K562 (cell line): ENCODE measurements around the gene VASH1. TPM values are rescaled to one million over a fixed set of nuclear protein-coding genes. Genes with fewer than 3 reads are reported as not detected.

Experiments used
- ATAC-seq: fragments of 200-7000 bp; cut with Tn5 transposase; 3 replicates; pipeline ENCODE4 v1.9.1; 2020; ENCODE audit warnings: moderate library complexity
- BruUV-seq: library from RNA; stranded (reverse); fragments of 400-500 nt; replicated peaks from 2 replicates; lab custom pipeline; 2021; lab: Mats Ljungman, UMichigan
- CTCF ChIA-PET: fragments of 300-600 bp; formaldehyde crosslinking; extraction: SDS; loops from one replicate; lab custom pipeline; 2021; ENCODE audit warnings: low intra/inter-chr PET ratio; lab: Yijun Ruan, JAX
- POLR2A ChIA-PET: fragments of 300-600, 350-650 bp; sonication (Branson Sonifier 250); formaldehyde crosslinking; extraction: SDS; loops from one replicate; lab custom pipeline; 2021; ENCODE audit warnings: antibody characterized with exemption, inconsistent platforms; lab: Yijun Ruan, JAX
- DNase-seq, 4 experiments: peaks; one replicate each; pipeline versions ENCODE4 v3.0.0 to v3.0.0-alpha.2; 2011 to 2018; ENCODE audit warnings: low spot score in 3 of 4, mixed read lengths in 3 of 4; ENCODE audit errors: extremely low read depth in 1 of 4
- FAIRE-seq: peaks from 2 replicates; lab custom pipeline; 2011; peaks lifted over from hg19 to GRCh38; lab: Jason Lieb, UNC
- H2AFZ ChIP-seq: 2 replicates; pipeline ENCODE4 v1.6.0; 2011; ENCODE audit warnings: low read depth, low read length, control low read depth, inconsistent platforms
- H3K27ac ChIP-seq: fragments of 200-600 bp; 3 replicates; pipeline ENCODE4 v1.8.0; 2011; ENCODE audit warnings: low read depth, mild to moderate bottlenecking, control low read depth, inconsistent platforms, low read length, moderate library complexity, mixed read lengths; ENCODE audit errors: extremely low read depth
- H3K27me3 ChIP-seq, 2 experiments: fragments of 300-600 bp in 1 of 2; 2 replicates in 1 of 2; 3 replicates in 1 of 2; pipeline versions ENCODE4 v1.6.0 to v1.8.0; 2011; ENCODE audit warnings: inconsistent platforms in 2 of 2, low read length in 2 of 2, mild to moderate bottlenecking in 1 of 2, mixed read lengths in 1 of 2, moderate library complexity in 1 of 2; ENCODE audit not compliant: control insufficient read depth in 2 of 2, insufficient read depth in 2 of 2
- H3K36me3 ChIP-seq: fragments of 300-600 bp; 3 replicates; pipeline ENCODE4 v1.8.0; 2011; ENCODE audit warnings: mild to moderate bottlenecking, low read length, inconsistent platforms; ENCODE audit not compliant: control insufficient read depth, insufficient read depth
- H3K4me1 ChIP-seq, 2 experiments: fragments of 200-600 bp in 1 of 2; replicated peaks in 1 of 2; 2 replicates in 1 of 2; 3 replicates in 1 of 2; pipeline versions ENCODE4 v1.5.1 to v1.8.0; 2011; ENCODE audit warnings: inconsistent platforms in 2 of 2, low read length in 2 of 2, mild to moderate bottlenecking in 1 of 2, mixed read lengths in 1 of 2, moderate library complexity in 1 of 2; ENCODE audit not compliant: control insufficient read depth in 2 of 2, insufficient read depth in 2 of 2
- H3K4me2 ChIP-seq: 2 replicates; pipeline ENCODE4 v1.6.1; 2011; ENCODE audit warnings: low read length, control low read depth, inconsistent platforms, mixed read lengths; ENCODE audit not compliant: insufficient read depth
- H3K4me3 ChIP-seq: fragments of 200-600 bp; sonication (generic), shearing (Covaris generic); 2 replicates; pipeline ENCODE4 v1.5.1; 2016; ENCODE audit warnings: control low read depth, inconsistent platforms
- H3K79me2 ChIP-seq: fragments of 200-600 bp; 3 replicates; pipeline ENCODE4 v1.8.0; 2011; ENCODE audit warnings: low read length, inconsistent platforms; ENCODE audit not compliant: control insufficient read depth, insufficient read depth
- H3K9ac ChIP-seq, 2 experiments: 2 replicates each; pipeline versions ENCODE4 v1.6.0 to v1.6.1; 2011; ENCODE audit warnings: low read depth in 2 of 2, low read length in 2 of 2, control low read depth in 1 of 2, inconsistent platforms in 1 of 2, mild to moderate bottlenecking in 1 of 2, mixed read lengths in 1 of 2; ENCODE audit not compliant: insufficient read depth in 1 of 2
- H3K9me1 ChIP-seq: one replicate; pipeline ENCODE4 v1.6.0; 2011; ENCODE audit warnings: inconsistent platforms, mild to moderate bottlenecking, low read length, moderate library complexity; ENCODE audit not compliant: control insufficient read depth, insufficient read depth
- H3K9me3 ChIP-seq: replicated peaks from 2 replicates; pipeline ENCODE4 v1.5.1; 2011; ENCODE audit warnings: low read depth, low read length, inconsistent platforms; ENCODE audit not compliant: control insufficient read depth, insufficient read depth
- H4K20me1 ChIP-seq: replicated peaks from 2 replicates; pipeline ENCODE4 v1.6.1; 2011; ENCODE audit warnings: low read length, inconsistent platforms, mixed read lengths; ENCODE audit not compliant: control insufficient read depth, insufficient read depth
- ARID1B ChIP-seq: fragments of 450-650 bp; IDR thresholded peaks from 2 replicates; pipeline ENCODE4 v1.6.1; 2016; ENCODE audit warnings: antibody characterized with exemption, mild to moderate bottlenecking, inconsistent platforms
- CEBPG ChIP-seq, 3 experiments: fragments of 200-800 bp in 1 of 3; sonication (Bioruptor generic) in 1 of 3; sonication (generic) in 1 of 3; formaldehyde crosslinking in 1 of 3; IDR thresholded peaks in 2 of 3; conservative IDR thresholded peaks in 1 of 3; 2 replicates each; pipeline versions ENCODE4 v1.6.1 to v1.8.0; 2016 to 2022; ENCODE audit warnings: missing compliant biosample characterization in 2 of 3, missing genetic modification characterization in 2 of 3, mild to moderate bottlenecking in 1 of 3, missing genetic modification reagents in 1 of 3
- CGGBP1 ChIP-seq: fragments of 250-450 bp; sonication (Bioruptor Pico); IDR thresholded peaks from 2 replicates; pipeline ENCODE4 v1.9.0; 2021; ENCODE audit warnings: mild to moderate bottlenecking
- CREB3L1 ChIP-seq: fragments of 450-650 bp; IDR thresholded peaks from 2 replicates; pipeline ENCODE4 v1.6.1; 2014; ENCODE audit warnings: low read depth, mild to moderate bottlenecking, moderate library complexity, borderline replicate concordance
- HEY1 ChIP-seq: fragments of 250-450 bp; sonication (Bioruptor Pico); IDR thresholded peaks from 2 replicates; pipeline ENCODE4 v1.5.0; 2020; ENCODE audit warnings: mild to moderate bottlenecking, moderate library complexity, borderline replicate concordance
- HMGN3 ChIP-seq: IDR thresholded peaks from 2 replicates; pipeline ENCODE4 v1.6.1; 2011; ENCODE audit warnings: borderline replicate concordance, low read depth, mild to moderate bottlenecking, mixed read lengths, low read length; ENCODE audit not compliant: insufficient read length; ENCODE audit errors: extremely low read depth
- MTA1 ChIP-seq: fragments of 450-650 bp; IDR thresholded peaks from 2 replicates; pipeline ENCODE4 v1.6.1; 2017; ENCODE audit warnings: borderline replicate concordance
- POLR2H ChIP-seq: IDR thresholded peaks from 2 replicates; pipeline ENCODE4 v1.6.1; 2016; ENCODE audit warnings: missing genetic modification characterization, low read depth, mild to moderate bottlenecking, control low read depth, missing compliant biosample characterization, moderate library complexity
- TGIF2 ChIP-seq: sonication (generic); formaldehyde crosslinking; IDR thresholded peaks from 2 replicates; pipeline ENCODE4 v1.8.1; 2022; ENCODE audit warnings: mild to moderate bottlenecking, missing genetic modification reagents, moderate library complexity
- ZC3H8 ChIP-seq: fragments of 450-650 bp; IDR thresholded peaks from 2 replicates; pipeline ENCODE4 v1.6.1; 2017
- ZFP36 ChIP-seq: fragments of 150-350 bp; IDR thresholded peaks from 2 replicates; pipeline ENCODE4 v1.6.1; 2018; ENCODE audit warnings: low read length, low read depth; ENCODE audit not compliant: partially characterized antibody
- WGBS: fragments of 100-300 bp; shearing (Covaris generic); methylation state at CpG from one replicate; pipeline ENCODE4 v1.1.6; 2016; ENCODE audit warnings: low coverage, mixed read lengths; ENCODE audit not compliant: insufficient coverage; ENCODE audit errors: missing lambda C conversion rate; 5-methylcytosine and 5-hydroxymethylcytosine counted together
- in situ Hi-C: fragments of 300-500 bp; cut with MboI; formaldehyde crosslinking; loops from 4 replicates; pipeline ENCODE4 v1.15.0; 2018; ENCODE audit warnings: inconsistent platforms, mixed read lengths
- intact Hi-C: fragments of 100-400 bp; cut with micrococcal nuclease; formaldehyde crosslinking; loops from 2 replicates; pipeline ENCODE4 v1.14.2; 2022
- polyA plus RNA-seq, 8 experiments: library from polyadenylated mRNA; depleted of rRNA in 4 of 8; stranded (reverse) in 5 of 8; unstranded in 3 of 8; fragments of >200 nt; fragmentation: Nextera tagmentation in 2 of 8; fragmentation: Illumina TruSeq in 1 of 8; extraction: Ambion mirVana in 2 of 8; extraction: Trizol in 1 of 8; gene quantifications; 2 replicates each; pipeline versions ENCODE4 v1.2.1 to v1.2.3, GENCODE V29; 2011 to 2014; ENCODE audit warnings: inconsistent platforms in 1 of 8, missing spikeins in 1 of 8
- total RNA-seq, 7 experiments: library from RNA; depleted of rRNA in 6 of 7; stranded (reverse); fragments of >200 nt in 6 of 7; fragmentation: Illumina TruSeq in 2 of 7; extraction: Trizol in 2 of 7; gene quantifications; 2 replicates each; pipeline versions ENCODE4 v1.2.1 to v1.2.3, GENCODE V29; 2011 to 2021; ENCODE audit warnings: low replicate concordance in 1 of 7

Gene VASH1
- total and polyA plus RNA-seq, 9 of the 15 experiments (the other 6 are each of a cell fraction or from before 2014, with no cell fraction given): 0.01 to 0.43 (median 0.13) TPM; not detected in 1

DNA sequence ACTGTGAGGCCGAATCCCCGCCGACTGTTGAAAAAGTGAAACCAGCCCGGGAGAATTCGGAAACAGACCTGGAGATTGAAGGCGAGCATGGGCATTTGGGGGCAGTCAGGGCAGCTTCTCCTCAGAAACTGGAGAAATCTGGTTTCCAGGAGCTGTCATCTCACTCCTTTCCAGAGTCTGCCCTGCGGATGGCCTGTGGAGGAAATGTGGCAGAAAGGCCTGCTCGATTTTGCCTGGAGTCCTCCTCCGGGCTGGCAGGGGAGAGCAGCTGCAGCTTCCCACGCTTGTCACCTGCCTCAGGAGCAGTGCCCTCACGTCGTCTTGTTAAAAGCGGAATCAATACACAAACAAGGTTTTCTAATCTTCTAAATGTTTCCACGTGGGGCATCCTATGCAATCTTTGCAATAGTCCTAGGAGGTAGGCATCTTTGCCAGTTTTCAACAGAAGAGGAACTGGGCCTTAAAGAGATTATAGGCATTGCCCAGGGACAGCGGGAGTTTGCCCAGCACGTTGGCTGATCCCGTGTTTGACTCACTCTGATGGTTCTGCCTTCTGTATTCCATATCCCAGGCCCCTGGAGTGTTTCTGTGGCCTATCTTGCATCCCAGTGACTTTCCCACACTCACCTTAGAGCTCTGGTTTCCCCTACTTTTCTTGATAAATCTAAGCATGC, 67.2 kb downstream of the VASH1 start:
- no peaks in the 10 kb centered on the region for H3K79me2 ChIP-seq
- intact Hi-C loops: no loop called here
- no peak overlapping the region for H3K4me3 ChIP-seq
- H3K27ac ChIP-seq: no peak overlapping the region
- POLR2A ChIA-PET: interaction anchor here (1.6 kb wide), 1 partner anchor 50 kb away, joined by 4 read pairs; no protein-coding TSS in a partner anchor
- ATAC-seq (no peak), FAIRE-seq (no peak)
- no peaks in the 10 kb centered on the region for H3K9me3 ChIP-seq
- H2AFZ ChIP-seq: no peak overlapping the region
- H3K9me1 ChIP-seq: no peaks in the 10 kb centered on the region
- H3K4me1 ChIP-seq: no peaks in the 10 kb centered on the region
- no peaks in the 10 kb centered on the region for H3K36me3 ChIP-seq
- TF ChIP-seq POLR2H (no peak), CREB3L1 (no peak), CEBPG (CRISPR knock-in tag; IDR thresholded peaks at IDR 0.05) (no peak), CEBPG (tag; conservative IDR thresholded peaks at IDR 0.05 in 1 of 2, IDR thresholded peaks at IDR 0.05 in 1 of 2) (no peak), MTA1 (no peak), HEY1 (CRISPR knock-in tag) (no peak), ARID1B (no peak), TGIF2 (CRISPR knock-in tag) (no peak), ZC3H8 (no peak), CGGBP1 (CRISPR knock-in tag) (no peak), HMGN3 (no peak), ZFP36 (no peak)
- TF ChIP-seq, all 486 proteins: peak for 0
- no peak for DNase-seq
- H3K9ac ChIP-seq: no peak overlapping the region
- CTCF ChIA-PET: interaction anchor here (0.6 kb wide), 1 partner anchor 19 kb away, joined by 3 read pairs; no protein-coding TSS in a partner anchor
- no peak overlapping the region for H3K4me2 ChIP-seq
- WGBS: 1% methylated on average over 17 of the region's 17 CpGs
- no TSS peak for BruUV-seq
- H3K27me3 ChIP-seq: peaks cover 11 to 47% of the 10 kb centered on the region in 2 experiments; a peak in 4 of 5 replicates
- no peaks in the 10 kb centered on the region for H4K20me1 ChIP-seq
- in situ Hi-C loops: no loop called here
